A673 (cell line): Measurements from ENCODE around the gene ZNF714. TPM values are rescaled to one million over a fixed set of nuclear protein-coding genes. Genes with fewer than 3 reads are reported as not detected.

Experiments used
- BruUV-seq: library from RNA; stranded (reverse); fragments of 400-500 nt; replicated peaks from 2 replicates; lab custom pipeline; 2021; lab: Mats Ljungman, UMichigan
- CTCF ChIA-PET: fragments of 300-600 bp; sonication (Branson Sonifier 250); formaldehyde crosslinking; loops from one replicate; lab custom pipeline; 2022; ENCODE audit warnings: antibody characterized with exemption; lab: Charles Lee
- POLR2A ChIA-PET: fragments of 300-600 bp; sonication (Branson Sonifier 250); formaldehyde crosslinking; loops from one replicate; lab custom pipeline; 2022; ENCODE audit warnings: antibody characterized with exemption; ENCODE audit not compliant: low non-redundant PET; lab: Charles Lee
- DNase-seq: peaks from one replicate; pipeline ENCODE4 v3.0.0-alpha.2; 2015; ENCODE audit warnings: low spot score
- H3K27ac ChIP-seq: fragments of 200-600 bp; sonication (generic); 2 replicates; pipeline ENCODE4 v1.5.1; 2016; ENCODE audit warnings: mixed run types, low read depth, mild to moderate bottlenecking, mixed read lengths, antibody characterized with exemption, low read length; ENCODE audit not compliant: poor library complexity, severe bottlenecking
- H3K27me3 ChIP-seq: fragments of 200-600 bp; sonication (generic); replicated peaks from 2 replicates; pipeline ENCODE4 v1.6.1; 2017; ENCODE audit warnings: mixed run types, low read depth, mild to moderate bottlenecking, mixed read lengths, antibody characterized with exemption, low read length; ENCODE audit not compliant: insufficient read depth, poor library complexity
- H3K36me3 ChIP-seq: fragments of 200-600 bp; sonication (generic); 2 replicates; pipeline ENCODE4 v1.6.1; 2016; ENCODE audit warnings: mixed run types, mild to moderate bottlenecking, mixed read lengths, antibody characterized with exemption, low read length; ENCODE audit not compliant: insufficient read depth, poor library complexity, severe bottlenecking
- H3K4me1 ChIP-seq: fragments of 200-600 bp; sonication (generic); 2 replicates; pipeline ENCODE4 v1.6.1; 2017; ENCODE audit warnings: mixed run types, mild to moderate bottlenecking, mixed read lengths, antibody characterized with exemption, low read length; ENCODE audit not compliant: insufficient read depth, poor library complexity, severe bottlenecking
- H3K4me3 ChIP-seq: fragments of 200-600 bp; sonication (generic); 2 replicates; pipeline ENCODE4 v1.5.1; 2016; ENCODE audit warnings: low read depth, mixed run types, mild to moderate bottlenecking, mixed read lengths, low read length; ENCODE audit not compliant: poor library complexity, severe bottlenecking
- H3K9me3 ChIP-seq: fragments of 200-600 bp; sonication (generic); 2 replicates; pipeline ENCODE4 v1.6.1; 2016; ENCODE audit warnings: mixed run types, low read depth, mild to moderate bottlenecking, mixed read lengths, antibody characterized with exemption, low read length; ENCODE audit not compliant: poor library complexity, severe bottlenecking
- CTCF ChIP-seq: fragments of 300-800, 200-600 bp; sonication (generic); conservative IDR thresholded peaks from 2 replicates; pipeline ENCODE4 v1.5.1; 2017; ENCODE audit warnings: low read depth, mild to moderate bottlenecking, antibody characterized with exemption, low read length, moderate library complexity, mixed read lengths
- EZH2 ChIP-seq: fragments of 200-600 bp; sonication (generic); IDR thresholded peaks from 2 replicates; pipeline ENCODE4 v1.6.1; 2017; ENCODE audit warnings: borderline replicate concordance, low read depth, mild to moderate bottlenecking, mixed read lengths, antibody characterized with exemption, low read length; ENCODE audit not compliant: poor library complexity, severe bottlenecking
- intact Hi-C: fragments of 100-400 bp; cut with micrococcal nuclease; formaldehyde crosslinking; loops from one replicate; pipeline ENCODE4 v1.10.0; 2022; ENCODE audit not compliant: unreplicated experiment
- total RNA-seq: library from RNA; stranded (reverse); gene quantifications from 2 replicates; pipeline ENCODE4 v1.2.3, GENCODE V29; 2021

Gene ZNF714
- total RNA-seq, 1 experiment from 2014 or later: 21.3 TPM

- ChIA-PET POLR2A (no interaction called here), CTCF (no interaction called here)
- BruUV-seq: no TSS peak
- no peak for TF ChIP-seq EZH2
- no peak for TF ChIP-seq CTCF
- H3K4me1 ChIP-seq: no peaks in the 10 kb centered on the region
- DNase-seq: no peak
- H3K27me3 ChIP-seq: no peaks in the 10 kb centered on the region
- peak overlapping the region; percentile 79 for H3K4me3 ChIP-seq
- H3K36me3 ChIP-seq: peaks cover 51% of the 10 kb centered on the region
- intact Hi-C loops: no loop called here
- H3K9me3 ChIP-seq: peaks cover 6% of the 10 kb centered on the region
- no peak overlapping the region for H3K27ac ChIP-seq
Observed at GRCh38 chr19:21143428-21143827, 61.4 kb downstream of the ZNF714 start.

GRCh38 chr19:21143854-21144253 is 61.9 kb downstream of the ZNF714 start:
- Histone ChIP-seq H3K9me3 (peaks cover 10% of the 10 kb centered on the region), H3K4me1 (no peaks in the 10 kb centered on the region), H3K36me3 (peaks cover 55% of the 10 kb centered on the region), H3K27ac (no peak overlapping the region), H3K4me3 (no peak overlapping the region), H3K27me3 (no peaks in the 10 kb centered on the region)
- intact Hi-C loops: no loop called here
- DNase-seq: no peak
- BruUV-seq: no TSS peak
- ChIA-PET POLR2A (no interaction called here), CTCF (no interaction called here)
- TF ChIP-seq CTCF: no peak
- TF ChIP-seq EZH2: no peak

GRCh38 chr19:21147540-21147939 is 65.5 kb downstream of the ZNF714 start:
- DNase-seq: no peak
- ChIA-PET CTCF (no interaction called here), POLR2A (no interaction called here)
- Histone ChIP-seq H3K4me1 (no peaks in the 10 kb centered on the region), H3K36me3 (peaks cover 81% of the 10 kb centered on the region), H3K27me3 (no peaks in the 10 kb centered on the region), H3K9me3 (peaks cover 14% of the 10 kb centered on the region), H3K4me3 (no peak overlapping the region), H3K27ac (no peak overlapping the region)
- intact Hi-C loops: no loop called here
- no TSS peak for BruUV-seq
- TF ChIP-seq EZH2: no peak
- no peak for TF ChIP-seq CTCF
